ENCODE results near the gene DELE1. TPM values are rescaled to one million over a fixed set of nuclear protein-coding genes. Genes with fewer than 3 reads are reported as not detected.

Gene DELE1
- total RNA-seq, 3 donors from 2014 or later, result 77.8 to 112 (median 84.5) TPM

DNA sequence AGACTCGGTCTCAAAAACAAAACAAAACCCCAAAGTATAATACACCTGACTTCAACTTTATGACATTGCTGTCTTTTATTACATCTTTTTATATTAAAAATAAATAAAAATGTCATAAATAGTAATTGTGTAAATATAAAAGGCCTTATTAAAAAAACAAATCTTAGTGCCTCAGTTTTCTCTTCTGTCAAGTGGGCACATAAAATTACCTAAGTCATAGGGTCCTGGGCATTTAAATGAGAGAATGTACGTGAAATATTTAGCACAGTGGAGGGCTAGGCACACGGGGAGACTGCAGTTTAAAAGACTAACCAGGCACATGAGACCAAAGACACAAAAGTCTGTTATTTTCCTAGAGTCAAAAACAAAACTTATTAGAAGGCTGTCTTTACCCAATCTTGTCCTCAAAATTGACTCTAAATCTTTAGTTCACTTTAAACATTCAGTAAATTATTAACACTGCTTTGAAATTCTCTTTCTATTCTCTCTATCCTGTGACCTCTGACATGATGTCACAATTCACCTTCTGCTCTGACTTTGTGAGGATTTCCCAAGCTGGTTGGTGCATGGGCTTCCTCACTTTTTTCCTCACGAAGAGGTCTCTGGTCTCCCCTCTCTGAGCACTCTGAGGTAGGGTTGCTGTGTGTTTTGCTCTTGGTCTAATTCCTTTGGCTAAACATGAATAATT, 42.7 kb downstream of the DELE1 start:
- DNase-seq (no peak), ATAC-seq (no peak)
- H3K36me3 ChIP-seq (ENCODE audit: low read depth), result no peaks in the 10 kb centered on the region
- TF ChIP-seq, protein P1, sequence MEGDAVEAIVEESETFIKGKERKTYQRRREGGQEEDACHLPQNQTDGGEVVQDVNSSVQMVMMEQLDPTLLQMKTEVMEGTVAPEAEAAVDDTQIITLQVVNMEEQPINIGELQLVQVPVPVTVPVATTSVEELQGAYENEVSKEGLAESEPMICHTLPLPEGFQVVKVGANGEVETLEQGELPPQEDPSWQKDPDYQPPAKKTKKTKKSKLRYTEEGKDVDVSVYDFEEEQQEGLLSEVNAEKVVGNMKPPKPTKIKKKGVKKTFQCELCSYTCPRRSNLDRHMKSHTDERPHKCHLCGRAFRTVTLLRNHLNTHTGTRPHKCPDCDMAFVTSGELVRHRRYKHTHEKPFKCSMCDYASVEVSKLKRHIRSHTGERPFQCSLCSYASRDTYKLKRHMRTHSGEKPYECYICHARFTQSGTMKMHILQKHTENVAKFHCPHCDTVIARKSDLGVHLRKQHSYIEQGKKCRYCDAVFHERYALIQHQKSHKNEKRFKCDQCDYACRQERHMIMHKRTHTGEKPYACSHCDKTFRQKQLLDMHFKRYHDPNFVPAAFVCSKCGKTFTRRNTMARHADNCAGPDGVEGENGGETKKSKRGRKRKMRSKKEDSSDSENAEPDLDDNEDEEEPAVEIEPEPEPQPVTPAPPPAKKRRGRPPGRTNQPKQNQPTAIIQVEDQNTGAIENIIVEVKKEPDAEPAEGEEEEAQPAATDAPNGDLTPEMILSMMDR (IDR thresholded peaks at IDR 0.05), result no peak
- peaks cover 18% of the 10 kb centered on the region for H3K4me1 ChIP-seq (ENCODE audit: low read depth)
- H3K4me3 ChIP-seq, result no peak overlapping the region
- no peaks in the 10 kb centered on the region for H3K9me3 ChIP-seq
- intact Hi-C loops (cut with DNase I, micrococcal nuclease), result no loop called here

- ATAC-seq (no peak), DNase-seq (no peak)
- Histone ChIP-seq H3K4me3 (no peak overlapping the region), H3K9me3 (no peaks in the 10 kb centered on the region), H3K4me1 (ENCODE audit: low read depth) (peaks cover 18% of the 10 kb centered on the region), H3K36me3 (ENCODE audit: low read depth) (no peaks in the 10 kb centered on the region)
- TF ChIP-seq, protein P1 (IDR thresholded peaks at IDR 0.05), result no peak
- intact Hi-C loops (cut with DNase I, micrococcal nuclease), result no loop called here
These were observed 43.3 kb downstream of the DELE1 start for GRCh38 chr5:141966963-141967333.

GRCh38 chr5:141968914-141969608, 45.4 kb downstream of the DELE1 start, which contains the start of gene RNF14:
TSS of gene RNF14 (plus strand) at chr5:141969105. CDS start at chr5:141973589, 4,484 bp downstream.
- TF ChIP-seq, protein P1 (IDR thresholded peaks at IDR 0.05), result peak; percentile 98
- DNase-seq (peak; percentile 94 to 98 (median 97)), ATAC-seq (peak; percentile 96)
- Histone ChIP-seq H3K36me3 (ENCODE audit: low read depth) (no peaks in the 10 kb centered on the region), H3K9me3 (no peaks in the 10 kb centered on the region), H3K4me1 (ENCODE audit: low read depth) (peaks cover 18% of the 10 kb centered on the region), H3K4me3 (peak within 1 kb of the TSS; percentile 45)
- intact Hi-C loops (cut with DNase I, micrococcal nuclease), result no loop called here

DNA sequence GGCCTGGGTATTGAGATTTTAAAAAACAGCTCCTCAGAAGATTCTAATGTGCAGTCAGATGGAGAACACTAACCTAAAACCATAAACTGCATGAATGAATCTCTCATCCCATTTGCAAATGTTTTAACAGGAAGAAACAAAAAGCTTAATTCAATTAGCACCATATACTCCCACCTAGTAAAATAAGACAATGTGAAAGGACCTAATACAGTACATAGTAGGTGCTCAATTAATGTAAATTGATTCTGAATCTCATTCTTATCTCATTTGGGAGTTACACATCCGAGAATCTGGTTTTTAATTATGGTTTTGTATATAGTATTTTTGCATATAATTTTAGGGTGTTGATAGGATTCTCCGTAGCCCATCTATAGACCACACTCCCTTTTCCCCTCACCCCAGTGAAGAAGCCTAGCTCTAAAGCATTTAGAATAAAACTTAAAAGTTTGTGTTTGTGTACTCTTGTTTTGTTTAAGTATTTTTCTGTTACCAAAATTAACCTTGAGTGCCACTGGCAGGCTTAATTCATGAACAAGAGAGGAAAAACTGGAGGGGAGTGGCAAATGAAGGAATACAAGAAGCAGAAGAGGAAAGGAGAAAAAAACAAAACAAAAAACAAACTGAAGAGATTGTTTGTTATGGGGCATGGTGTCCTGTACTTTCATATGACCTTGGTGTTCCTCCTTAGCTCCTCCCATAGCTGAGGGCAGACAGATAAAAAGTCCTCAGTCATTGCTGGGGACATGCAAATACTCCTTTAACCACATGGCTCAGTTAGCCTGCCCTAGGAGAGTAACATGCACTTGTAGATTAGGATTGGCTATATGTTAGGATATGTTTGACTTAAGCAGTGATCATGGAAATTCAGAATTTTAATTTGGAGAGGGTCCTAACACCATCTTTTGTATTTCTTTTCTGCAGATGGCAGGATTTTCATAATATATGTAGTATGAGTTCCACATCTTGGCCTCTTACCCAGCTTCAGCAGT, 46.4 kb downstream of the DELE1 start:
- peak in 1 of 3 donors; percentile 32 for DNase-seq
- H3K36me3 ChIP-seq (ENCODE audit: low read depth), result no peaks in the 10 kb centered on the region
- H3K4me3 ChIP-seq, result peak overlapping the region; percentile 45
- intact Hi-C loops (cut with DNase I, micrococcal nuclease), result no loop called here
- H3K9me3 ChIP-seq, result no peaks in the 10 kb centered on the region
- TF ChIP-seq, protein P1 (IDR thresholded peaks at IDR 0.05), result no peak
- H3K4me1 ChIP-seq (ENCODE audit: low read depth), result peaks cover 18% of the 10 kb centered on the region
- ATAC-seq, result peak; percentile 43

DNA sequence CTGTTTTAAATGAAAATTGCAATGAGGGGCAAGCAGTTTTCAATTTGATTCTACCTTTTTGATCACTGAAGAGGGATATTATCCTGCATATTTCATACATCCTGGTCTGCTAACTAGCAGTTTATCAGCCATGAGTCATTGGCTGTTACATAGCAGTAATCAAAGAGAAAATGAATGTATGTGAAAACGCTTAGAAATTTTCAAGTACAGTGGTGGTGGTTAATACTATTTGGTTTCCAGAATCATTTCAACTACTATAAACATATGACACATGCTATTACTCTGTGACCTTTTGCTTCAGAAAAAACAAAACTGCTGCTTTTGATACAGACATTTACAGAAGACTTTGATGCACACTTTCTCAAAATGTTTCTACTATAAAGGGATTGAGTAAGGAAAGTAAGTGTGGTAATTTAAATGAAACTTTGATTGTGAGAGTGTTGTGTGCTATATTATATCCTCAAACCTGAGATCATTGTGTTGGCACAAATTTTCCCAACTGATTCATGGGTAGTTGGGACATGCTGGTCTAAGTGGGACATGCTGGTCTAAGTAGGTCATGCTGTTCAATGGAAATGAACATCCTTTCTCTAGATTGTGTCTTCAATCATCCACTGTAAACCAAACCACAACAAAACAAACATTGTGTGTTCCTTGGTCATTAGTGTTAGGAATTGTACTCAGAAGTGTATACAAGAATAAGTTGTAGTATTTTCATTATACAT, 50.4 kb downstream of the DELE1 start:
- DNase-seq (no peak), ATAC-seq (no peak)
- intact Hi-C loops (cut with DNase I, micrococcal nuclease), result no loop called here
- TF ChIP-seq, protein P1 (IDR thresholded peaks at IDR 0.05), result no peak
- peaks cover 18% of the 10 kb centered on the region for H3K4me1 ChIP-seq (ENCODE audit: low read depth)
- H3K9me3 ChIP-seq, result no peaks in the 10 kb centered on the region
- no peaks in the 10 kb centered on the region for H3K36me3 ChIP-seq (ENCODE audit: low read depth)
- H3K4me3 ChIP-seq, result no peak overlapping the region
